Vagina (tissue), 2 donors: Measurements from ENCODE around the gene HOXC10. TPM values are rescaled to one million over a fixed set of nuclear protein-coding genes. Genes with fewer than 3 reads are reported as not detected.
A peak's percentile ranks its signal among the peaks of the same experiment; 100 is the strongest.

Source experiments
- DNase-seq, 2 donors: peaks; one replicate each; pipeline ENCODE4 v3.0.0-alpha.2; 2017; ENCODE audit errors: extremely low spot score in 2 of 2
- H3K27ac ChIP-seq: fragments of 200-600 bp; sonication (generic); one replicate; pipeline ENCODE4 v1.5.1; 2019
- H3K27me3 ChIP-seq: fragments of 200-600 bp; sonication (generic); one replicate; pipeline ENCODE4 v1.5.1; 2019
- H3K36me3 ChIP-seq, 2 donors: fragments of 200-600 bp; sonication (generic); one replicate each; pipeline ENCODE4 v1.5.1; 2017 to 2019
- H3K4me1 ChIP-seq: fragments of 200-600 bp; sonication (generic); one replicate; pipeline ENCODE4 v1.5.1; 2019
- H3K4me3 ChIP-seq, 2 donors: fragments of 200-600 bp; sonication (generic); 1 replicate in 1 of 2; 2 replicates in 1 of 2; pipeline ENCODE4 v1.5.1; 2016 to 2019
- H3K9me3 ChIP-seq: fragments of 200-600 bp; sonication (generic); one replicate; pipeline ENCODE4 v1.5.1; 2019
- POLR2A ChIP-seq, 2 donors: fragments of 450-650 bp; IDR thresholded peaks; one replicate each; pipeline ENCODE4 v1.6.1; 2017; ENCODE audit warnings: antibody characterized with exemption in 2 of 2, mild to moderate bottlenecking in 2 of 2, moderate library complexity in 2 of 2
- POLR2AphosphoS5 ChIP-seq, 2 donors: sonication (generic); formaldehyde crosslinking; IDR thresholded peaks; one replicate each; pipeline ENCODE4 v1.9.0; 2017; ENCODE audit warnings: antibody characterized with exemption in 2 of 2, mild to moderate bottlenecking in 2 of 2, low read depth in 1 of 2; ENCODE audit not compliant: insufficient read depth in 1 of 2
- intact Hi-C: fragments of 100-400 bp; cut with DNase I; formaldehyde crosslinking; loops from one replicate; pipeline ENCODE4 v1.15.1; 2023
- total RNA-seq: library from RNA; depleted of rRNA; stranded (reverse); fragments of >200 nt; gene quantifications from one replicate; pipeline ENCODE4 v1.2.3, GENCODE V29; 2016
- TF ChIP-seq, protein P1 (sequence below), 3 experiments: fragments of 450-650 bp in 2 of 3; fragments of 200-600 bp in 1 of 3; sonication (generic) in 1 of 3; IDR thresholded peaks; one replicate each; pipeline ENCODE4 v1.5.1; 2017 to 2019; ENCODE audit warnings: antibody characterized with exemption in 3 of 3, mild to moderate bottlenecking in 2 of 3, moderate library complexity in 2 of 3

The HOXC10 gene
- total RNA-seq, 1 donor from 2014 or later: not detected

DNA sequence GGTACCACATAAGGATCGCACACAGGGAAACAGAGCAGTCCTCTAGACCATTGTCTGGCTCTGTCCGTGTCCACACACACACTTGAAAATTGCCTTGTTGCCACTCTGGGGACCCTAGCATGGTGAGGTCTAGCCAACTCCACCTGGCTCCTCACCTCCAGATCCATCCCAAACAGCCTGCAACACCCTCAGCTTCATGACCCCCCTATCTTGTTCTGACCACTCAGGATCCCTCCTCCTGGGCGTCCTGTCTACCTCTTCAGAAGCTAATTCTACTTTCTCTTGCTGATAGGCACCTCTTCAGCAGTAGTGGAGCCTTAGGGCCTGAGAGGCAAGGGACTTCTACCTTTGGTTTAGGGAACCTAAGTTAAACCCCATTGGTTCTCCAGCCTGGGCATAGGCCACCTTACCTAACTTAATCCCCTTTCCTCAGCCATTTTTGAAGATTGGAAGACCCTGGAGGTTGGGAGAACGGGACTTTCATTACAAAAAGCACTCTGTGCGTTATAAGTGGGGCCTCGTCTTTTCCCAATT is 47.2 kb downstream of the HOXC10 start:
- H3K4me3 ChIP-seq: no peak overlapping the region
- intact Hi-C loops: loop anchor here (5.0 kb wide), 1 partner anchor 165 kb away; no protein-coding TSS in a partner anchor
- no peak for TF ChIP-seq POLR2AphosphoS5 (IDR thresholded peaks at IDR 0.05; ENCODE audit: insufficient read depth in 1 of 2, low read depth in 1 of 2)
- no peak for TF ChIP-seq POLR2A (IDR thresholded peaks at IDR 0.05)
- TF ChIP-seq, protein P1, sequence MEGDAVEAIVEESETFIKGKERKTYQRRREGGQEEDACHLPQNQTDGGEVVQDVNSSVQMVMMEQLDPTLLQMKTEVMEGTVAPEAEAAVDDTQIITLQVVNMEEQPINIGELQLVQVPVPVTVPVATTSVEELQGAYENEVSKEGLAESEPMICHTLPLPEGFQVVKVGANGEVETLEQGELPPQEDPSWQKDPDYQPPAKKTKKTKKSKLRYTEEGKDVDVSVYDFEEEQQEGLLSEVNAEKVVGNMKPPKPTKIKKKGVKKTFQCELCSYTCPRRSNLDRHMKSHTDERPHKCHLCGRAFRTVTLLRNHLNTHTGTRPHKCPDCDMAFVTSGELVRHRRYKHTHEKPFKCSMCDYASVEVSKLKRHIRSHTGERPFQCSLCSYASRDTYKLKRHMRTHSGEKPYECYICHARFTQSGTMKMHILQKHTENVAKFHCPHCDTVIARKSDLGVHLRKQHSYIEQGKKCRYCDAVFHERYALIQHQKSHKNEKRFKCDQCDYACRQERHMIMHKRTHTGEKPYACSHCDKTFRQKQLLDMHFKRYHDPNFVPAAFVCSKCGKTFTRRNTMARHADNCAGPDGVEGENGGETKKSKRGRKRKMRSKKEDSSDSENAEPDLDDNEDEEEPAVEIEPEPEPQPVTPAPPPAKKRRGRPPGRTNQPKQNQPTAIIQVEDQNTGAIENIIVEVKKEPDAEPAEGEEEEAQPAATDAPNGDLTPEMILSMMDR (IDR thresholded peaks at IDR 0.05): no peak
- no peaks in the 10 kb centered on the region for H3K27me3 ChIP-seq
- H3K4me1 ChIP-seq: peaks cover 41% of the 10 kb centered on the region
- no peaks in the 10 kb centered on the region for H3K9me3 ChIP-seq
- H3K36me3 ChIP-seq: no peaks in the 10 kb centered on the region
- DNase-seq: no peak
- no peak overlapping the region for H3K27ac ChIP-seq

DNA sequence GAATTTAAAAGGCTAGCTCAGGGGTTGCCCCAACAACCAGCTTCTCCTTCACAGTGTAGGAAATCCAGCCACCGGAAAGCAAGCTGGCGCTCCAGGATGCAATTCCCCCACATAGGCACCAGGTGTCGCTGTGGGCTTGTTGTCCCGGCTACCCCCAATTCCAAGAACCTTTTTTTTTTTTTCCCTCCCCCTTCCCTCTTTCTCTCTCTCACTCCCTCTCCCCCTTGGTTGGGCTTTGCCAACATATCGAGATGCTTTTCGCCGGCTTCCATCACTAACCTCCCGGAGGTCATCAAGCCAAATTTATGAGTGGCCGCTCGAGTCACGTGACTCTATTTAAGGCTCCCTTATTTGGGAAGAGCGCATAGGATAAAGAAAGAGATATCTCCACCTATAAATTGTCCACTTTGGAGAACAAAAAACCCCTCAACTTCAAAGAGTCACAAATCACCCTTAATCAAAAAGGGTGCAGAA is 47.7 kb downstream of the HOXC10 start, which contains the start of gene HOXC5:
Gene HOXC5 (plus strand): TSS at position 424 of the 474 bp plus-strand sequence. CDS start 73 bp downstream, outside the sequence.
- intact Hi-C loops: loop anchor here (5.0 kb wide), 1 partner anchor 165 kb away; no protein-coding TSS in a partner anchor
- H3K4me1 ChIP-seq: peaks cover 41% of the 10 kb centered on the region
- H3K36me3 ChIP-seq: no peaks in the 10 kb centered on the region
- DNase-seq: no peak
- no peak for TF ChIP-seq POLR2AphosphoS5 (IDR thresholded peaks at IDR 0.05; ENCODE audit: insufficient read depth in 1 of 2, low read depth in 1 of 2)
- TF ChIP-seq, protein P1 (IDR thresholded peaks at IDR 0.05): peak; percentile 71 to 77 (median 76)
- no peak within 1 kb of the TSS for H3K27ac ChIP-seq
- no peaks in the 10 kb centered on the region for H3K9me3 ChIP-seq
- H3K27me3 ChIP-seq: no peaks in the 10 kb centered on the region
- peak within 1 kb of the TSS; percentile 7 to 32 for H3K4me3 ChIP-seq

DNA sequence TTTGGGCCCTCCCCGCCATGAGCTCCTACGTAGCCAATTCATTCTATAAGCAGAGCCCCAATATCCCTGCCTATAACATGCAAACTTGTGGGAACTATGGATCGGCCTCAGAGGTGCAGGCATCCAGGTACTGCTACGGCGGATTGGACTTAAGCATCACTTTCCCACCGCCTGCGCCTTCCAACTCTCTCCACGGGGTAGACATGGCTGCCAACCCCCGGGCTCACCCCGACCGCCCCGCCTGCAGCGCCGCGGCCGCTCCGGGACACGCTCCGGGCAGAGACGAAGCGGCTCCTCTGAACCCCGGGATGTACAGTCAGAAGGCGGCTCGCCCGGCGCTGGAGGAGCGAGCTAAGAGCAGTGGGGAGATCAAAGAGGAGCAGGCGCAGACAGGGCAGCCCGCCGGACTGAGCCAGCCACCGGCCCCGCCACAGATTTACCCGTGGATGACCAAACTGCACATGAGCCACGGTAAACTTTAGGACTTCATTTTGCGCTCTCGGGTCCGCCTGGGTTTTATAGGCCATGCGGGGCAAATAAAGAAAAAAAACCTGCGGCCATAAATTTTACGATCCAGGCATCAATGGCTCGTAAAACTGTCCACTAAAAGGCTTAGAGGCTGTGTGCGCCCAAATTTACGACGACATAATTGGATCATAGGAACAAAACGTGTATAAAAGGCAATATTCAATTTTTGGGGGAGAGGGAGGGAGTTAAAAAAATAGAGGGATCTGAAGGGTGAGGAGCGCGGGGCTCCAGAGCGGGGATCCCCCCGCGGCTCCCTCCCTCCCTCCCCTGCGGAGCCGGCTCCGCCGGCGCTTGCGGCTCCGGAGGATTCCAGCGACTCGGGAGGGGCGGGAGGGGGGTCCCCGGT is 48.4 kb downstream of the HOXC10 start:
- no peaks in the 10 kb centered on the region for H3K36me3 ChIP-seq
- H3K9me3 ChIP-seq: no peaks in the 10 kb centered on the region
- peaks cover 41% of the 10 kb centered on the region for H3K4me1 ChIP-seq
- H3K27me3 ChIP-seq: no peaks in the 10 kb centered on the region
- no peak for DNase-seq
- no peak overlapping the region for H3K27ac ChIP-seq
- intact Hi-C loops: loop anchor here (5.0 kb wide), 1 partner anchor 164 kb away; no protein-coding TSS in a partner anchor
- TF ChIP-seq POLR2A (IDR thresholded peaks at IDR 0.05): no peak
- TF ChIP-seq, protein P1 (IDR thresholded peaks at IDR 0.05): no peak
- no peak for TF ChIP-seq POLR2AphosphoS5 (IDR thresholded peaks at IDR 0.05; ENCODE audit: insufficient read depth in 1 of 2, low read depth in 1 of 2)
- H3K4me3 ChIP-seq: peak overlapping the region; percentile 7 to 32

DNA sequence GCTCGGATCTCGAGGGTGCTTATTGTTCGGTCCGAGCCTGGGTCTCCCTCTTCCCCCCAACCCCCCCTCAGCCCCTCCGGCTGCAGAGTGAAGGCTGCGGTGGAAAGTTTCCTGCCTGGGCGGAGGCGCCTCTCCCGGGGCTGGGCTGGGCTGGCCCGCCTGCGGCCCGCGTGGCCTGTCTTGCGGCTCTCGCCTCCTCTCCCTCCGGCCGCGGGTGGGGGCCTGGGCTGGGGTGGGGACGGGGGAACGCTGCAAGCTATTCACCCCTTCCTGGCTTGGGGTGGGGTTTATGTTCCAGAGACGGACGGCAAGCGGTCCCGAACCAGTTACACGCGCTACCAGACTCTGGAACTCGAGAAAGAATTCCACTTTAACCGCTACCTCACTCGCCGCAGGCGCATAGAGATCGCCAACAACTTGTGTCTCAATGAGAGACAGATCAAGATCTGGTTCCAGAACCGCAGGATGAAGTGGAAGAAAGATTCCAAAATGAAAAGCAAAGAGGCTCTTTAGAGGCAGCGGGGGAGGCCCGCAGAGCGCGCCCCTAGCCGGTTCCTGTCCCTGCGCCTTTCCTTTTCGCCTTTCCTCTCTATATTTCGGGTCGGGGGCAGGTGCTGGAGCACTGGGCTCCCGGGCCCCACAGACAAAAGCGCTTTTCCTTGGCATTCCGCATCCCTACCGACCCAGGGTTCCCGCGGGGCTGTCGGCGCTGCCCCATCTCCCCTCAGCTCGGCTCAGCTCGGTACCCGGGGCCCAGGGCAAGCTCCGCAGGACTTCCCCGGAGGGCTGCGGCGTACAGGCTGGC is 49.2 kb downstream of the HOXC10 start:
- H3K9me3 ChIP-seq: no peaks in the 10 kb centered on the region
- H3K27ac ChIP-seq: no peak overlapping the region
- H3K4me1 ChIP-seq: peaks cover 35% of the 10 kb centered on the region
- no peaks in the 10 kb centered on the region for H3K36me3 ChIP-seq
- TF ChIP-seq POLR2AphosphoS5 (IDR thresholded peaks at IDR 0.05; ENCODE audit: insufficient read depth in 1 of 2, low read depth in 1 of 2) (no peak), POLR2A (IDR thresholded peaks at IDR 0.05) (no peak)
- TF ChIP-seq, protein P1 (IDR thresholded peaks at IDR 0.05): no peak
- intact Hi-C loops: loop anchor here (5.0 kb wide), 1 partner anchor 163 kb away; no protein-coding TSS in a partner anchor
- no peaks in the 10 kb centered on the region for H3K27me3 ChIP-seq
- DNase-seq: no peak
- H3K4me3 ChIP-seq: peak overlapping the region; percentile 7 to 32
